Skeletal muscle satellite cell (primary cell): ENCODE measurements around the gene CAST.

Experiments
- H3K27me3 ChIP-seq: 2 replicates; pipeline ENCODE4 v1.7.0; 2013; ENCODE audit warnings: low read length; ENCODE audit not compliant: control insufficient read depth, insufficient read depth
- H3K36me3 ChIP-seq: 2 replicates; pipeline ENCODE4 v1.7.0; 2013; ENCODE audit warnings: mild to moderate bottlenecking, control low read depth, low read length; ENCODE audit not compliant: insufficient read depth
- H3K4me1 ChIP-seq: 2 replicates; pipeline ENCODE4 v1.7.0; 2013; ENCODE audit warnings: low read length; ENCODE audit not compliant: control insufficient read depth, insufficient read depth
- H3K4me2 ChIP-seq: 2 replicates; pipeline ENCODE4 v1.7.0; 2013; ENCODE audit warnings: mild to moderate bottlenecking, low read length
- H3K4me3 ChIP-seq: 2 replicates; pipeline ENCODE4 v1.7.0; 2013; ENCODE audit warnings: low read length
- H3K9ac ChIP-seq: 2 replicates; pipeline ENCODE4 v1.7.0; 2013; ENCODE audit warnings: mild to moderate bottlenecking, low read depth, low read length, moderate library complexity
- H3K9me3 ChIP-seq: replicated peaks from 2 replicates; pipeline ENCODE4 v1.7.0; 2013; ENCODE audit warnings: mild to moderate bottlenecking, control low read depth, low read length

The CAST gene

GRCh38 chr5:96752341-96753016, 90.3 kb downstream of the CAST start:
- Histone ChIP-seq H3K4me3 (no peak overlapping the region), H3K4me1 (no peaks in the 10 kb centered on the region), H3K9me3 (no peaks in the 10 kb centered on the region), H3K36me3 (peaks cover 92% of the 10 kb centered on the region), H3K9ac (no peak overlapping the region), H3K4me2 (no peak overlapping the region), H3K27me3 (no peaks in the 10 kb centered on the region)

GRCh38 chr5:96753017-96753397, 90.8 kb downstream of the CAST start:
- Histone ChIP-seq H3K27me3 (no peaks in the 10 kb centered on the region), H3K4me3 (no peak overlapping the region), H3K4me2 (no peak overlapping the region), H3K36me3 (peaks cover 92% of the 10 kb centered on the region), H3K9ac (no peak overlapping the region), H3K9me3 (no peaks in the 10 kb centered on the region), H3K4me1 (no peaks in the 10 kb centered on the region)

GRCh38 chr5:96753848-96754247, 91.7 kb downstream of the CAST start:
- Histone ChIP-seq H3K9ac (no peak overlapping the region), H3K27me3 (no peaks in the 10 kb centered on the region), H3K36me3 (peaks cover 92% of the 10 kb centered on the region), H3K4me3 (no peak overlapping the region), H3K4me1 (no peaks in the 10 kb centered on the region), H3K9me3 (no peaks in the 10 kb centered on the region), H3K4me2 (no peak overlapping the region)

GRCh38 chr5:96755851-96756250, 93.7 kb downstream of the CAST start:
- Histone ChIP-seq H3K9ac (no peak overlapping the region), H3K36me3 (peaks cover 85% of the 10 kb centered on the region), H3K4me2 (no peak overlapping the region)

GRCh38 chr5:96756985-96757384, 94.8 kb downstream of the CAST start:
- Histone ChIP-seq H3K36me3 (peaks cover 84% of the 10 kb centered on the region), H3K9me3 (no peaks in the 10 kb centered on the region), H3K4me2 (no peak overlapping the region), H3K27me3 (no peaks in the 10 kb centered on the region), H3K9ac (no peak overlapping the region), H3K4me3 (no peak overlapping the region), H3K4me1 (no peaks in the 10 kb centered on the region)

More at GRCh38 chr5:96755851-96756250, 93.7 kb downstream of the CAST start:
- Histone ChIP-seq H3K9me3 (no peaks in the 10 kb centered on the region), H3K27me3 (no peaks in the 10 kb centered on the region), H3K4me3 (no peak overlapping the region), H3K4me1 (no peaks in the 10 kb centered on the region)

GRCh38 chr5:96758621-96759020, 96.4 kb downstream of the CAST start:
- H3K4me3 ChIP-seq = no peak overlapping the region
- H3K4me1 ChIP-seq = no peaks in the 10 kb centered on the region
- no peaks in the 10 kb centered on the region for H3K9me3 ChIP-seq
- peaks cover 85% of the 10 kb centered on the region for H3K36me3 ChIP-seq
- no peaks in the 10 kb centered on the region for H3K27me3 ChIP-seq
- no peak overlapping the region for H3K4me2 ChIP-seq
- no peak overlapping the region for H3K9ac ChIP-seq

GRCh38 chr5:96761618-96762017, 99.4 kb downstream of the CAST start:
- Histone ChIP-seq H3K9ac (no peak overlapping the region), H3K9me3 (no peaks in the 10 kb centered on the region), H3K4me3 (no peak overlapping the region), H3K27me3 (no peaks in the 10 kb centered on the region), H3K4me1 (no peaks in the 10 kb centered on the region), H3K4me2 (no peak overlapping the region), H3K36me3 (peaks cover 84% of the 10 kb centered on the region)

GRCh38 chr5:96763026-96763425, 100.8 kb downstream of the CAST start:
- Histone ChIP-seq H3K4me1 (no peaks in the 10 kb centered on the region), H3K4me2 (no peak overlapping the region), H3K9ac (no peak overlapping the region), H3K9me3 (no peaks in the 10 kb centered on the region), H3K4me3 (no peak overlapping the region), H3K36me3 (peaks cover 84% of the 10 kb centered on the region), H3K27me3 (no peaks in the 10 kb centered on the region)

- Histone ChIP-seq H3K4me2 (no peak overlapping the region), H3K9me3 (no peaks in the 10 kb centered on the region), H3K4me1 (no peaks in the 10 kb centered on the region), H3K36me3 (peaks cover 89% of the 10 kb centered on the region), H3K4me3 (no peak overlapping the region), H3K27me3 (no peaks in the 10 kb centered on the region), H3K9ac (no peak overlapping the region)
Observed at GRCh38 chr5:96765043-96765442, 102.9 kb downstream of the CAST start.

- H3K4me1 ChIP-seq = no peaks in the 10 kb centered on the region
- no peaks in the 10 kb centered on the region for H3K27me3 ChIP-seq
- H3K9ac ChIP-seq = no peak overlapping the region
- H3K36me3 ChIP-seq = peaks cover 97% of the 10 kb centered on the region
- H3K4me3 ChIP-seq = no peak overlapping the region
- H3K4me2 ChIP-seq = no peak overlapping the region
- H3K9me3 ChIP-seq = no peaks in the 10 kb centered on the region
Observed at GRCh38 chr5:96768708-96769251, 106.6 kb downstream of the CAST start.

- Histone ChIP-seq H3K9ac (no peak overlapping the region), H3K4me2 (no peak overlapping the region), H3K4me1 (no peaks in the 10 kb centered on the region), H3K36me3 (peaks cover 95% of the 10 kb centered on the region), H3K4me3 (no peak overlapping the region), H3K9me3 (no peaks in the 10 kb centered on the region), H3K27me3 (no peaks in the 10 kb centered on the region)
Observed at GRCh38 chr5:96771395-96771794, 109.2 kb downstream of the CAST start.

GRCh38 chr5:96772111-96772510, 109.9 kb downstream of the CAST start:
- Histone ChIP-seq H3K36me3 (peaks cover 94% of the 10 kb centered on the region), H3K4me3 (no peak overlapping the region), H3K9ac (no peak overlapping the region), H3K27me3 (no peaks in the 10 kb centered on the region), H3K4me1 (no peaks in the 10 kb centered on the region), H3K4me2 (no peak overlapping the region), H3K9me3 (no peaks in the 10 kb centered on the region)
